Spleen (tissue), 11 donors: ENCODE data around the gene SAP130. TPM values are rescaled to one million over a fixed set of nuclear protein-coding genes. Genes with fewer than 3 reads are reported as not detected.
A peak's percentile ranks its signal among the peaks of the same experiment; 100 is the strongest.
"Not testable (repeated sequence)": the region's sequence is repeated elsewhere in the genome, so short reads cannot be mapped to it uniquely, and the experiment has no call there.

Experiments
- DNase-seq: peaks from one replicate; pipeline ENCODE4 v3.0.0-alpha.2; 2020
- H3K27ac ChIP-seq, 8 donors: fragments of 200-600 bp; sonication (generic) in 7 of 8; 1 replicate in 4 of 8; 2 replicates in 4 of 8; pipeline versions ENCODE4 v1.5.0 to v1.8.0; 2016 to 2021; ENCODE audit warnings: inconsistent platforms in 4 of 8, mild to moderate bottlenecking in 4 of 8, moderate library complexity in 1 of 8
- H3K27me3 ChIP-seq, 7 donors: fragments of 200-600 bp; sonication (generic) in 6 of 7; replicated peaks in 1 of 7; 1 replicate in 4 of 7; 2 replicates in 3 of 7; pipeline versions ENCODE4 v1.5.0 to v1.8.0; 2016 to 2021; ENCODE audit warnings: inconsistent platforms in 3 of 7, mild to moderate bottlenecking in 1 of 7
- H3K36me3 ChIP-seq, 6 donors: fragments of 200-600 bp; sonication (generic) in 5 of 6; 1 replicate in 4 of 6; 2 replicates in 2 of 6; pipeline versions ENCODE4 v1.5.0 to v1.8.0; 2016 to 2021; ENCODE audit warnings: inconsistent platforms in 2 of 6
- H3K4me1 ChIP-seq, 6 donors: fragments of 200-600 bp; sonication (generic) in 5 of 6; 1 replicate in 3 of 6; 2 replicates in 3 of 6; pipeline versions ENCODE4 v1.5.0 to v1.8.0; 2016 to 2021; ENCODE audit warnings: inconsistent platforms in 3 of 6
- H3K4me3 ChIP-seq, 8 donors: fragments of 200-600 bp; sonication (generic) in 7 of 8; 1 replicate in 4 of 8; 2 replicates in 4 of 8; pipeline versions ENCODE4 v1.5.0 to v1.8.0; 2016 to 2021; ENCODE audit warnings: inconsistent platforms in 4 of 8, mild to moderate bottlenecking in 4 of 8, moderate library complexity in 2 of 8
- H3K9me3 ChIP-seq, 8 donors: fragments of 200-600 bp; sonication (generic) in 7 of 8; 1 replicate in 4 of 8; 2 replicates in 4 of 8; pipeline versions ENCODE4 v1.5.0 to v1.8.0; 2016 to 2021; ENCODE audit warnings: inconsistent platforms in 4 of 8
- POLR2A ChIP-seq, 3 donors: fragments of 450-650 bp; IDR thresholded peaks; one replicate each; pipeline ENCODE4 v1.5.1; 2017; ENCODE audit warnings: antibody characterized with exemption in 3 of 3, mild to moderate bottlenecking in 1 of 3
- POLR2AphosphoS5 ChIP-seq, 3 donors: sonication (generic); formaldehyde crosslinking; IDR thresholded peaks; one replicate each; pipeline ENCODE4 v1.5.1; 2017; ENCODE audit warnings: antibody characterized with exemption in 3 of 3
- WGBS, 5 donors: extraction: QIAGEN DNeasy Blood & Tissue Kit in 3 of 5; methylation state at CpG; one replicate each; pipeline versions ENCODE4 v1.1.5 to v1.1.7; 2013 to 2018; 5-methylcytosine and 5-hydroxymethylcytosine counted together
- intact Hi-C: fragments of 100-400 bp; cut with DNase I; formaldehyde crosslinking; loops from one replicate; pipeline ENCODE4 v1.15.0; 2023; ENCODE audit warnings: low total_unique reads
- polyA plus RNA-seq, 3 donors: library from polyadenylated mRNA; stranded (reverse); fragments of 200-250 nt; gene quantifications; one replicate each; pipeline ENCODE4 v1.2.1, GENCODE V29; 2013
- total RNA-seq, 7 donors: library from RNA; depleted of rRNA in 3 of 7; stranded (reverse); fragments of >200 nt in 3 of 7; fragmentation: NEBNext Ultra II Directional in 4 of 7; extraction: Animal tissue kit (Norgen Biotek cat#: 25700) in 4 of 7; gene quantifications; one replicate each; pipeline versions ENCODE4 v1.1.0 to v1.2.1, GENCODE V29; 2016 to 2021
- TF ChIP-seq, protein P1 (sequence below), 11 experiments: fragments of 200-600 bp in 7 of 11; fragments of 450-650 bp in 4 of 11; sonication (generic) in 4 of 11; IDR thresholded peaks in 8 of 11; conservative IDR thresholded peaks in 3 of 11; 1 replicate in 7 of 11; 2 replicates in 4 of 11; pipeline versions ENCODE4 v1.4.0 to v1.8.0; 2016 to 2021; ENCODE audit warnings: antibody characterized with exemption in 11 of 11, inconsistent platforms in 4 of 11, mild to moderate bottlenecking in 1 of 11
- donor health status: healthy with polysubstance abuse.
- donor health status: DM: no; HTN: no; CAD: no; lungs with moderate emphysema.
- donor health status: DM: no; HTN: no; CAD: no.
- donor health status: Bipolar disorder and iron deficiency.
- donor health status: healthy.
- donor health status: DM: no; HTN: no; CAD: no.
- donor health status: DM: yes; HTN: yes; CAD: no.

The SAP130 gene
- total and polyA plus RNA-seq, 10 donors = 3.6 to 23.5 (median 16.5) TPM

- no peak for DNase-seq
- Histone ChIP-seq H3K4me3 (no peak overlapping the region), H3K27me3 (no peaks in the 10 kb centered on the region), H3K9me3 (no peaks in the 10 kb centered on the region), H3K4me1 (no peaks in the 10 kb centered on the region), H3K36me3 (no peaks in the 10 kb centered on the region), H3K27ac (no peak overlapping the region)
- WGBS, 5 donors = 91 to 98% (median 96%) methylated on average over 3 of the region's 3 CpGs
- TF ChIP-seq POLR2AphosphoS5 (IDR thresholded peaks at IDR 0.05) = no peak
- TF ChIP-seq, protein P1, sequence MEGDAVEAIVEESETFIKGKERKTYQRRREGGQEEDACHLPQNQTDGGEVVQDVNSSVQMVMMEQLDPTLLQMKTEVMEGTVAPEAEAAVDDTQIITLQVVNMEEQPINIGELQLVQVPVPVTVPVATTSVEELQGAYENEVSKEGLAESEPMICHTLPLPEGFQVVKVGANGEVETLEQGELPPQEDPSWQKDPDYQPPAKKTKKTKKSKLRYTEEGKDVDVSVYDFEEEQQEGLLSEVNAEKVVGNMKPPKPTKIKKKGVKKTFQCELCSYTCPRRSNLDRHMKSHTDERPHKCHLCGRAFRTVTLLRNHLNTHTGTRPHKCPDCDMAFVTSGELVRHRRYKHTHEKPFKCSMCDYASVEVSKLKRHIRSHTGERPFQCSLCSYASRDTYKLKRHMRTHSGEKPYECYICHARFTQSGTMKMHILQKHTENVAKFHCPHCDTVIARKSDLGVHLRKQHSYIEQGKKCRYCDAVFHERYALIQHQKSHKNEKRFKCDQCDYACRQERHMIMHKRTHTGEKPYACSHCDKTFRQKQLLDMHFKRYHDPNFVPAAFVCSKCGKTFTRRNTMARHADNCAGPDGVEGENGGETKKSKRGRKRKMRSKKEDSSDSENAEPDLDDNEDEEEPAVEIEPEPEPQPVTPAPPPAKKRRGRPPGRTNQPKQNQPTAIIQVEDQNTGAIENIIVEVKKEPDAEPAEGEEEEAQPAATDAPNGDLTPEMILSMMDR (IDR thresholded peaks at IDR 0.05 in 8 of 11, conservative IDR thresholded peaks at IDR 0.05 in 3 of 11) = no peak
- TF ChIP-seq POLR2A (IDR thresholded peaks at IDR 0.05) = no peak
- intact Hi-C loops = no loop called here
Measured at GRCh38 chr2:127910415-127910814, 117.4 kb downstream of the SAP130 start.

DNA sequence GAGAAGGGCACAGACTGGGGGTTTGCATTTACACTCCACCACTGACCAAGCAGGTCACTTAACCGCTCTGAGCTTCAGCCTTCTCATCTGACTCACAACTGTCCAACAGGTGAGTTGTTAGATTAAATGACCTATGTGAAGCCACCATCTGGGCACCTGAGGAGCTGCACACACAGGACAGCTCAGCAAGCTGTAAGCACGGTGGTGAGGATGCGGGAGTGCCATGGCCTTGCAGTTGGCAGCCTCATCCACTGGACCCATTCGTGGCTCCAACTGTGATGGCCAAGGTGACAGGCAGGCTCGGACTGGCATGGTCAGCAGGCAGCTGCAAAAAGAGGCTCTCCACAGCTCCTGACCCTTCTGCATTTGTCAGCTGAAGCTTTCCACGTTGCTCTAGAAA is 118.8 kb downstream of the SAP130 start:
- DNase-seq = peak; percentile 51
- no peak for TF ChIP-seq POLR2AphosphoS5 (IDR thresholded peaks at IDR 0.05)
- TF ChIP-seq, protein P1 (IDR thresholded peaks at IDR 0.05 in 8 of 11, conservative IDR thresholded peaks at IDR 0.05 in 3 of 11) = no peak
- TF ChIP-seq POLR2A (IDR thresholded peaks at IDR 0.05) = no peak
- Histone ChIP-seq H3K4me3 (no peak overlapping the region), H3K27me3 (no peaks in the 10 kb centered on the region), H3K9me3 (no peaks in the 10 kb centered on the region), H3K36me3 (no peaks in the 10 kb centered on the region), H3K4me1 (no peaks in the 10 kb centered on the region), H3K27ac (no peak overlapping the region)
- 69 to 84% (median 75%) methylated on average over 5 to 6 of the region's 6 CpGs for WGBS, 5 donors
- intact Hi-C loops = no loop called here

GRCh38 chr2:127907733-127908400 is 120.0 kb downstream of the SAP130 start:
- DNase-seq = peak; percentile 2
- intact Hi-C loops, H3K4me1 ChIP-seq, H3K4me3 ChIP-seq, H3K27me3 ChIP-seq, H3K9me3 ChIP-seq, H3K36me3 ChIP-seq, H3K27ac ChIP-seq: not testable (repeated sequence)
- WGBS, 5 donors = 94 to 96% (median 95%) methylated on average over 12 of the region's 12 CpGs

DNA sequence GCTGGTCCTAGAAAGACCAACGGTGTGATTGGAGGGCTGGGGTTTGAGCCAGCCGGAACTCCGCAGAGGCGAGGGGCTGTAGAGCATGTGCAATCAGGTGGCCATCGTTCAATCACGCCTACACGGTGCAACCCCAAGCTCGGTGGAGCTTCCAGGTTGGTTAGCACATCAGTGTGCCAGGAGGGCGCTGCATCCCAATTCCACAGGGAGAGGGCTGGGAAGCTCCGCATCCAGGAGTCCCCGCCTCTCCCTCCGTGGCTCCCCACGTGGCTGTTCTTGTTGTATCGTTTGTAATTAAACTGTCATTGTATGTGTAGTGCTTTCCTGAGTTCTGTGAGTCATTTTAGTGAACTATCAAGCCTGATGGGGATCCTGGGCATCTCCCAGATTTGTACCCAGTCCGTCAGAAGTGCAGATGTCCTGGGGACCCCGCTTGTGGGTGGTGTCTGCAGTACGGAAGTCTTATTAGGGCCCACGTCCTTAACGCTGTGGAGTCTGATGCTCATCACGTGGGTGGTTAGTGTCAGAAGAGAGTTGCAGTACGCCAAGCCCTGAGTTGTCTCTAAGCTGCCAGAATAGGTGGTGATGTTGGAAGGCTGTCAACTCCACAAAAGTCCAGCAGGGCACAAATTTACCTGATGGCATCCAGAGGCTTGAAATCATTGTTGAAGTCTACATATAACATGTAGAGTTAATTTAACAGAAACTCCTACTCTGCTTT is 121.5 kb downstream of the SAP130 start:
- intact Hi-C loops = no loop called here

DNA sequence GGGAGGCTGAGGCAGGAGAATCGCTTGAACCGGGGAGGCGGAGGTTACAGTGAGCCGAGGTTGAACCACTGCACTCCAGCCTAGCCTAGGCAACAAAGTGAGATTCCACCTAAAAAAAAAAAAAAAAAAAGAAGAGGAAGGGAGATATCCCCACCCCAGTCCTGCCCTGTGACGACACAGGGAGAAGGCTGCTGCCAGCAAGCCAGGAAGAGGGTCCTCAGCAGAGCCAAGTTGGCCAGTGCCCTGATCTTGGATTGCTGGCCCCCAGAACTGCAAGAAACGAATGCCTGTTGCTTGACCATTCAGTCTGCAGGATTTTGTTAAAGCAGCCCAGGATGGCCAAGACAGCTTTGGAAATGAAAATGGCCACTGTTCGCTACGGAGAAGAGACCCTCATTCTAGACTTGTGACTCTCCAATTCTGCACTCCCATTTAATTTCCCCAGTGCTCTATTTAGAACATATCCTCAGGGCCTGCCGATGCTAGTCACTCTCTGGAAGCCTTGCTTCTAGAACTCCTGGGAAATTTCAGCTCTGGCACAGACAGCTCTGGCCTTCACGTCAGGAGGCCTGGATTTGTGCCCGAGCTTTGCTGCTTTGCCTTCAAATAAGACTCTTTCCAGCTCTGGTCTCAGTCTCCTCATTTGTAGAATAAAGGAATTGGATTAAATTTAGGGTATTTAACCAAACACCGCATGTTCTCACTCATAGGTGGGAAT is 126.4 kb downstream of the SAP130 start:
- peak; percentile 30 for DNase-seq

More for the DNA sequence above, 121.5 kb downstream of the SAP130 start:
- WGBS, 5 donors = 65 to 75% (median 71%) methylated on average over 16 to 21 of the region's 21 CpGs
- H3K4me3 ChIP-seq = no peak overlapping the region
- TF ChIP-seq POLR2AphosphoS5 (IDR thresholded peaks at IDR 0.05) = no peak
- DNase-seq = peak; percentile 57
- no peak overlapping the region for H3K27ac ChIP-seq
- no peaks in the 10 kb centered on the region for H3K36me3 ChIP-seq
- H3K27me3 ChIP-seq = no peaks in the 10 kb centered on the region
- H3K4me1 ChIP-seq = no peaks in the 10 kb centered on the region
- H3K9me3 ChIP-seq = no peaks in the 10 kb centered on the region

More for the DNA sequence above, 126.4 kb downstream of the SAP130 start:
- peaks cover 0 to 27% (median 14%) of the 10 kb centered on the region in 6 donors for H3K4me1 ChIP-seq
- WGBS, 5 donors = 85 to 92% (median 89%) methylated on average over 12 of the region's 12 CpGs
- intact Hi-C loops = no loop called here
- no peaks in the 10 kb centered on the region for H3K27me3 ChIP-seq
- TF ChIP-seq, protein P1 (IDR thresholded peaks at IDR 0.05 in 8 of 11, conservative IDR thresholded peaks at IDR 0.05 in 3 of 11) = no peak
- TF ChIP-seq POLR2AphosphoS5 (IDR thresholded peaks at IDR 0.05) (no peak), POLR2A (IDR thresholded peaks at IDR 0.05) (no peak)
- H3K27ac ChIP-seq = no peak overlapping the region
- no peak overlapping the region for H3K4me3 ChIP-seq
- no peaks in the 10 kb centered on the region for H3K36me3 ChIP-seq
- H3K9me3 ChIP-seq = no peaks in the 10 kb centered on the region
